Right cardiac atrium (tissue), 5 donors: ENCODE data around the gene HRAS. TPM values are rescaled to one million over a fixed set of nuclear protein-coding genes. Genes with fewer than 3 reads are reported as not detected.

Source experiments
- ATAC-seq, 2 donors: fragments of 200-7000 bp; cut with Tn5 transposase; one replicate each; pipeline versions ENCODE4 v1.8.0 to v1.9.1; 2020; ENCODE audit warnings: moderate library complexity in 2 of 2, mild to moderate bottlenecking in 1 of 2
- DNase-seq, 3 donors: peaks; one replicate each; pipeline ENCODE4 v3.0.0-alpha.2; 2020
- H3K27ac ChIP-seq: one replicate; pipeline ENCODE4 v1.5.1; 2013; ENCODE audit warnings: mild to moderate bottlenecking, low read length, control low read depth, moderate library complexity
- H3K27me3 ChIP-seq: one replicate; pipeline ENCODE4 v1.6.1; 2013; ENCODE audit not compliant: control insufficient read depth, insufficient read depth
- H3K4me1 ChIP-seq: one replicate; pipeline ENCODE4 v1.6.1; 2013; ENCODE audit warnings: low read length; ENCODE audit not compliant: control insufficient read depth, insufficient read depth
- H3K4me3 ChIP-seq: one replicate; pipeline ENCODE4 v1.5.1; 2013; ENCODE audit warnings: low read length, control low read depth
- H3K9me3 ChIP-seq: one replicate; pipeline ENCODE4 v1.6.1; 2013; ENCODE audit warnings: low read length; ENCODE audit not compliant: control insufficient read depth
- WGBS: extraction: QIAGEN DNeasy Blood & Tissue Kit; methylation state at CpG from one replicate; pipeline ENCODE4 v1.1.7; 2013; 5-methylcytosine and 5-hydroxymethylcytosine counted together
- intact Hi-C, 4 donors: fragments of 100-400 bp; cut with DNase I; formaldehyde crosslinking; loops; one replicate each; pipeline versions ENCODE4 v1.11.0 to v1.14.0; 2022 to 2023
- polyA plus RNA-seq: library from polyadenylated mRNA; stranded (reverse); fragments of 200-250 nt; gene quantifications from one replicate; pipeline ENCODE4 v1.2.3, GENCODE V29; 2013
- total RNA-seq, 4 donors: library from RNA; stranded (reverse); fragmentation: NEBNext Ultra II Directional; extraction: Animal tissue kit (Norgen Biotek cat#: 25700); gene quantifications; one replicate each; pipeline ENCODE4 v1.2.1, GENCODE V29; 2021
- donor health status: healthy with polysubstance abuse.
- donor health status: DM: no; HTN: yes; CAD: no.
- donor health status: DM: no; HTN: no; CAD: no.
- donor health status: DM: no; HTN: yes; CAD: no; lungs with severe emphysema.
- donor health status: DM: yes; HTN: yes; CAD: no.

Gene HRAS
- total and polyA plus RNA-seq, 5 donors: 45.7 to 64.4 (median 51.4) TPM

DNA sequence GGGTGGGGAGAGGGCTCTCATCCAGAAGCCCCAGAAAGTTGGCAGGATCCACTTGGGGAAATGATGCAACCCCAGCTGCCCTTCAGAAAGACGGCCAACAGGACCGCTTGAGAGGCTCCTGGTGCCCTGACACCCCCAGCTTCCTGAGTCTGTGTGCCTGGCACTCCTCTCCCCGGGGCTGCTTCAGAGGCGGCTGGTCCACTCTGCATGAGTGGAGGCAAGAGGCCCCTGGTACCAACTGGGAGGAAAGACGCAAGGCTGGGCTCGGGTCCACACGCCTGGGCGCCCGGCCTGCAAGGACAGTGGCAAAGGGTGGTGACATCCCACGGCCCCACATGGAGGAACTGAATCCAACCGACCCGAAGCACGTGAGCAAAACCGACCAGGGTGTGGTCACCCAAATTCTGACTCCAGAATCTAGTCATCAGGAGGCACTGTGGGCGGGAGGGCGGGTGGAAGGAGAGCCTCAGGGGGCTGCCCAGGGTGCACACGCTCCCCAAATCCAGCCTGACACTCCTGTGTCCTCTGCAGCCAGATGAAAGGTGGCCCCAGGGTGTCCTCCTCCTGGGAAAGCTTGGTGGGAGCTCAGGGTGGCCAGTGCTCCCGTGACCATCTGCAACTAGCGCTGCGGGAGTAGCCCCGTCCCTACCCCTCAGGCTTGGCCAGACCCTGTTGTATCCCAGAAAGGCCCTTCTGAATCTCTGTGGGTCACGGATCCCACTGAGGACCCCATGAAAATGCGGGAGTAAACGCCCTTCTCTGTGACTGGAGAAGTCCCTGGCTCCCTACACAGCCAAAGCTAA lies 32.0 kb downstream of the HRAS start:
- ATAC-seq (no peak), DNase-seq (peak; percentile 72 to 86 (median 85))
- Histone ChIP-seq H3K4me3 (peak overlapping the region; percentile 72), H3K27me3 (no peaks in the 10 kb centered on the region), H3K9me3 (no peaks in the 10 kb centered on the region), H3K27ac (peak overlapping the region; percentile 87), H3K4me1 (peaks cover 4% of the 10 kb centered on the region)
- WGBS: 45% methylated on average over 24 of the region's 24 CpGs
- intact Hi-C loops: loop anchor here in 1 of 4 donors (5.0 kb wide), 1 partner anchor 51 kb away; the partner anchor contains the start of gene PTDSS2

DNA sequence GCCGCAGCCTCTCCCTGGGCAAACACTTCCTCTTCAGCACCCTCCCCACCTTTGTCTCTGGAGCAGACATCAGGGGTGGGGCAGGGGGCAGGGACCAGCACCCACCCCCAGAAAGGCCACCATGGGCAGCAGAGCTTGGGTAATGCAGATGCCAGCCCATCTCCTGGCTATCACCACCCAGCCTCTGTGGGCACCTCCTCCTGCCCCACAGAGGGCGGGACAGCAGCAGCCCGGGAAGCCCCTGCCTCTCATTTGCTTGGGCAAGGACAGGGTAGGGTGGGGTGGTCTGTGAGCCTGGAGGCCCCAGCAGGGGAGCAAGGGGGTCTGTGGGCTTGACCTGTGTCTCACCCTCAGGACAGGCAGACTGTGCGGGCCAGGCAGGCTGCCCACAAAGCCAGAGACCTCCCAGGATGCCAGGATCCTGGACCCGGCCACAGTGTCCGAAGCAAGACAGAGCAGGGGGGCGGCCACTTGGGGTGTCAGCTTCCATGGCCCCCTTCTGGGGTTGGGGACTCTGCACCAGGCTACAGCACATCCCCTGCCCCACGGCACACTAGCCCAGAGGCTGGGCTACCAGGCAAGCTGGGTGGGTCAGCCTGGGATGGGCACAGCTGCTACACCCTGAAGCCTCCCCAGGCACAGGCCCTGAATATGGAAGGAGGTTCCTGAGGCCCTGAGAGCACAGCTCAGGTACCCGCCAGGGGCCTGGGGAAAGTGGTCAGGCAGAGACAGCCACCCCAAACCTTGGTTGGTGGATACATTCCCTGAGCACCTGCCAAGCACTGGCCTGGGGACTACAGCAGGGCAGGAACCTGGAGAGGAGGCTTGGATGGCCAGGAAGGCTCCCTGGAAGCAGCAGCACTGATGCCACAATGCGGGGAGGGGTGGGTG lies 32.8 kb downstream of the HRAS start:
- H3K27me3 ChIP-seq: no peaks in the 10 kb centered on the region
- peaks cover 4% of the 10 kb centered on the region for H3K4me1 ChIP-seq
- H3K4me3 ChIP-seq: no peak overlapping the region
- peak overlapping the region; percentile 38 for H3K27ac ChIP-seq
- ATAC-seq (no peak), DNase-seq (peak in 2 of 3 donors; percentile 62 to 67)
- WGBS: 71% methylated on average over 10 of the region's 10 CpGs
- intact Hi-C loops: loop anchor here in 1 of 4 donors (5.0 kb wide), 1 partner anchor 50 kb away; the partner anchor contains the start of gene PTDSS2
- H3K9me3 ChIP-seq: no peaks in the 10 kb centered on the region

DNA sequence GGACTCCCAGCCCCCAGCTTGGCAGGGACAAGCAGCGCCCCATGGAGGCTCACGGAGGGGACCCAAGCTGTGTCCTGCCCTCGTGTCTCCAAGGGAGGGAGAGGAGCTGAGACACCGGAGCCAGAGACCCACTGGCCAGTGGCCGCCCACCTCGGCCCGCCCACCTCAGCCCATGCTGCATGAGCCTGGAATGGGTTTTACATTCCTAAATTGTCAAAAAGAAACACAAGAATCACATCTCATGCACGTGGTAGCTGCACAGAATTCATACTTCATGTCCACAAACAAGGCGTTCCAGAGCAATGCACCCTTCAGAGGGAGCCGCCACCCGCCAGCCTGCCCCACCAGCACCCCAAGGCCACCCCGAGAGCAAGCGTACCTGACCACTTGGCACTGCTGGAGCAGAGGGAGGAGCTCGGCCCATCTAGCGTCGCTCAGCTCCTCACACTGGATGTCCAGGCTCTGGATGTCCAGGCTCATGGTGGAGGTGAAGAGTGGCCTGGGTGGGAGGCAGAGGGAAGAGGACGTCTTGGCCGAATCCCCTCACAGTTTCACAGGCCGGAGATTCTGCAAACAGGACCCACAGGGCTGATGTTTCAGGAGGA lies 33.6 kb downstream of the HRAS start:
- Histone ChIP-seq H3K4me1 (peaks cover 4% of the 10 kb centered on the region), H3K27ac (peak overlapping the region; percentile 76), H3K9me3 (no peaks in the 10 kb centered on the region), H3K4me3 (no peak overlapping the region), H3K27me3 (no peaks in the 10 kb centered on the region)
- 80% methylated on average over 19 of the region's 19 CpGs for WGBS
- intact Hi-C loops: loop anchor here in 1 of 4 donors (5.0 kb wide), 1 partner anchor 49 kb away; the partner anchor contains the start of gene PTDSS2
- DNase-seq (peak in 2 of 3 donors; percentile 56 to 63), ATAC-seq (no peak)

DNA sequence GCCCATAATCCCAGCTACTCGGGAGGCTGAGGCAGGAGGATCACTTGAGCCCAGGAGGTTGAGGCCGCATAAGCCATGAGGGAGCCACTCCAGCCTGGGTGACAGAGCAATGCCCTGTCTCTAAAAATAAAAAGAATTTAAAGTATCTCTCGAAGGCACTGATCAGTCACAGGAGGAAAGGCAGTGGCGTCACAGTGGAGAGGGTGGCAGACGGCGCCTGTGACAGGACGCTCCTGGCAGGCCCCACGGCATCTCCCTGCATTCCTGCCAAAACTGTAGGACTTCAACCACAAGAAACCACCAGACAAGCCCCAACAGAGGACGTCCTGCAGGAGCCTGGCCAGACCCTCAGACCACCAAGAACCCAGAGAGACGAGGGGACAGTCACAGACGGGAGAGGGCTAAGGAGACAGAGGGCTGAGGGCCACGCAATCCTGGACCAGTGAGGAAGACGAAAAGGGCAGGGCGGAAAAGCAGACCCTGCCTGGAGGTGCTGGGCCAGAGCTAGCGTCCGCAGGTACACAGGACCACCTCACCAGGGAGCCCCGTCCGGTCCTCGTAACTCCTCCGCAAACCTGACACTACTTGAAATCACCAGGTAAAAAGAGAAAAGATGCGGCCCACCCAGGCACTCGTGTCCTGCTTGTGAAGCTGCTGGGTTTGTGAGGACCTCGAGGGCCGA lies 34.2 kb downstream of the HRAS start:
- H3K4me1 ChIP-seq: peaks cover 4% of the 10 kb centered on the region
- intact Hi-C loops: loop anchor here in 1 of 4 donors (5.0 kb wide), 1 partner anchor 49 kb away; the partner anchor contains the start of gene PTDSS2
- H3K27ac ChIP-seq: peak overlapping the region; percentile 76
- H3K4me3 ChIP-seq: no peak overlapping the region
- H3K9me3 ChIP-seq: no peaks in the 10 kb centered on the region
- ATAC-seq (peak; percentile 2 to 5), DNase-seq (peak in 2 of 3 donors; percentile 78 to 80)
- WGBS: 82% methylated on average over 24 of the region's 24 CpGs
- no peaks in the 10 kb centered on the region for H3K27me3 ChIP-seq

DNA sequence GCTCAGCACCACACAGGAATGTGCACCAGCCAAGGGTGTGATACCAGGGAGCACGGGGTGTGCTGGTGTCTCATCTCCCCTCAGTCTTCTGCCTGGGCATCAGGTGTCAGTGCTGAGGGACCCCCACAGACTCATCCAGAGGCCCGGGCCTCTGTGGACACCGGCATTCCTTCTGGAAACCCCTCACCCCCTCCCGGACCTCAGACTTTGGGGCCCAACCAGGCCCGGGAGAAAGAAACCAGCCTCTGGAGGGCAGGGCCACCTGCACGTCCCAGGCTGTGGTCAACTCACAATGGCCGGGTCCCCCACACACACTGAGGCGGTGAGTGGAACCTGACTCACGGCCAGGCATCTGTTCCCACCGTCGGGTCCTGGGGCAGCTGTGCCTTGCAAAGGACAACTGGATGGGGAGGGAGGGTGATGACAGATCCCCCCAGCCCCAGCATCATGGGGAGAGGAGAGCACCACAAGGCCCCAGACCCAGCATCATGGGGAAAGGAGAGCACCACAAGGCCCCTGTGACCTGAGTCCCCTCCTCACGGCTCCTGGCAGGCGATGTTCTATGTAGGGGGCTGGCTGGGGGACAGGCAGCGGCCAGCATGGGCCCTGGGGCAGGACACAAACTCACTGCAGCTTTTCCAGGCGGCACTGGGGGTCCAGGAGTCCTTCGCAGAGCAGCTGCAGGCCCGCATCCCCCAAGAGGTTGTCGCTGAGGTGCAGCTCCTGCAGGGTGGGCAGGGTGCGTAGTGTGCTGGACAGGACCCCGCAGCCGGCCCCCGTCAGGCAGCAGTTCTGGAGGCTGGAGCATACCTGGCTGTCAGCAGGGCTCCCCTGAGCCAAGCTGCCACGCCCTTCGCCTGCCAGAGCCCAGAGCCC lies 35.9 kb downstream of the HRAS start:
- Histone ChIP-seq H3K27ac (no peak overlapping the region), H3K27me3 (no peaks in the 10 kb centered on the region), H3K4me3 (no peak overlapping the region), H3K9me3 (no peaks in the 10 kb centered on the region), H3K4me1 (peaks cover 2% of the 10 kb centered on the region)
- intact Hi-C loops: loop anchor here in 1 of 4 donors (5.0 kb wide), 1 partner anchor 47 kb away; the partner anchor contains the start of gene PTDSS2
- WGBS: 84% methylated on average over 24 of the region's 24 CpGs
- DNase-seq: peak in 2 of 3 donors; percentile 49 to 62
- no peak for ATAC-seq

DNA sequence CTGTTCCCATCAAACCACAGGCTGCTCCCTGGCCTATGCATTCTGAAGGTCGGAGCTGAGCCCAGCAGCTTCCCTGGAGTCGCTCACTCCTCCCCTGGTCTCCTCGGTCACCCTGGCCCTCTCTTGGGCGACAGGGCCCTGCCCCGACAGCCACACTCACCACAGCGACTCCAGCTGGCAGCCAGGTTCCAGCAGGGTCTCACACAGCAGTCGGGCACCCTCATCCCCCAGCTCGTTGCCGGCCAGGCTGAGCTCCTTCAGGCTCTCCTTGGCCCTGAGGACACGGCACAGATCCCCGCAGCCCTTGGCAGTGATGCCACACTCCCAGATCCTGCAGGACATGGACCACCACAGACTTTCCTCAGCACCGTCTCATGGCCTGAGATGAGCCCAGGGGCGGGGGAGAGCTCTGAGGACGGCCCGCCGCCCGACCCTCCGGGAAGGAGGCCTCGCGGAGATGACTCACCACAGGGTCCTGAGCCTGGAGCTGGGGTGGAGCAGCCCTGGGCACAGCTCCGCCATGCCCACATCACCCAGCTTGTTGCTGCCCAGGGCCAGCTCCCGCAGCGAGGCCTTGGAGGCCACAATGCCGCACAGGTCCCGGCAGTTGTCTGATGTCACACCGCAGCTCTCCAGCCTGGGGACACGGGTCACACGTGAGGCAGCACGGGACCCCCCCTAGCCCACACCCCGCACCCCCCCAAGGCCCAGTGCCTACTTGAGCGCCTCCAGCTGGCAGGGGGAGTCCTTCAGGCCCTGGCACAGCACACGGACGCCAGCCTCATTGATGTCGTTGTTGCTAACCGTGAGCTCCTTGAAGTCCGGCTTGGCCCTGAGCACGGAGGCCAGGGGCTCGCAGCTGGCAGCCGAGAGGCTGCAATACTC lies 36.8 kb downstream of the HRAS start:
- ATAC-seq (no peak), DNase-seq (peak in 2 of 3 donors; percentile 57 to 73)
- H3K9me3 ChIP-seq: no peaks in the 10 kb centered on the region
- H3K27ac ChIP-seq: peak overlapping the region; percentile 70
- peaks cover 2% of the 10 kb centered on the region for H3K4me1 ChIP-seq
- H3K27me3 ChIP-seq: no peaks in the 10 kb centered on the region
- intact Hi-C loops: no loop called here
- H3K4me3 ChIP-seq: no peak overlapping the region
- WGBS: 85% methylated on average over 39 of the region's 39 CpGs

- DNase-seq: peak; percentile 55 to 87 (median 86)
Observed at GRCh38 chr11:497565-498296, 37.6 kb downstream of the HRAS start.

DNA sequence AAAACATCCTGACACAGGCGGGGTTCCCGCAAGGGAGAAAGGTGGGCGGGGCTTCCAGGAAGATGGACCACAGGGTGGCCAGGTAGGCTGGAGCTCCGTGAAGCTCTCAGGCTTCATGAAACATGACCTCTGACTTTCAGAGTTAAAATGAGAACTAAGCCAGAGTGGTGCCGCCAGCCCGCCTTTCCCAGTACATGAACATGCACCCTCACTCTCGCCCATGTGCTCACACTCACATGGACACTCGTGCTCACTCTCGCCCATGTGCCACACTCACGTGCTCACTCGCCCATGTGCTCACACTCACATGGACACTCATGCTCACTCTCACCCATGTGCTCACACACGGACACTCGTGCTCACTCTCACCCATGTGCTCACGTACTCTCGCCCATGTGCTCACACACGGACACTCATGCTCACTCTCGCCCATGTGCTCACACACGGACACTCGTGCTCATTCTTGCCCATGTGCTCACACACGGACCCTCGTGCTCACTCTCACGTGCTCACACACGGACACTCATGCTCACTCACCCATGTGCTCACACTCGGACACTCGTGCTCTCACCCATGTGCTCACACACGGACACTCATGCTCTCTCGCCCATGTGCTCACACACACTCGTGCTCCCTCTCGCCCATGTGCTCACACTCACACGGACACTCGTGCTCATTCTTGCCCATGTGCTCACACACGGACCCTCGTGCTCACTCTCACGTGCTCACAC lies 38.4 kb downstream of the HRAS start:
- Histone ChIP-seq H3K27ac (no peak overlapping the region), H3K9me3 (no peaks in the 10 kb centered on the region), H3K27me3 (no peaks in the 10 kb centered on the region), H3K4me3 (no peak overlapping the region), H3K4me1 (no peaks in the 10 kb centered on the region)
- intact Hi-C loops: no loop called here
- ATAC-seq (no peak), DNase-seq (peak; percentile 15 to 50 (median 43))
- WGBS: 95% methylated on average over 34 of the region's 34 CpGs

More at GRCh38 chr11:497565-498296, 37.6 kb downstream of the HRAS start:
- WGBS: 87% methylated on average over 31 of the region's 31 CpGs
- Histone ChIP-seq H3K27me3 (no peaks in the 10 kb centered on the region), H3K4me3 (no peak overlapping the region), H3K9me3 (no peaks in the 10 kb centered on the region), H3K4me1 (peaks cover 2% of the 10 kb centered on the region), H3K27ac (no peak overlapping the region)
- intact Hi-C loops: no loop called here
- ATAC-seq: peak; percentile 6 to 42
